IgD-negative memory B cell (primary cell): ENCODE results near the gene TAS2R50. TPM values are rescaled to one million over a fixed set of nuclear protein-coding genes. Genes with fewer than 3 reads are reported as not detected.

Experiments used
- H3K27ac Mint-ChIP-seq, 3 donors: one replicate each; pipeline ENCODE4 v1.8.0; 2020 to 2022; ENCODE audit warnings: mild to moderate bottlenecking in 3 of 3, mixed read lengths in 3 of 3, moderate library complexity in 1 of 3
- H3K27me3 Mint-ChIP-seq: one replicate; pipeline ENCODE4 v1.8.0; 2021; ENCODE audit warnings: mixed read lengths
- H3K36me3 Mint-ChIP-seq: one replicate; pipeline ENCODE4 v1.8.0; 2020; ENCODE audit warnings: mild to moderate bottlenecking, mixed read lengths
- H3K4me1 Mint-ChIP-seq, 3 donors: one replicate each; pipeline ENCODE4 v1.8.0; 2020 to 2022; ENCODE audit warnings: mixed read lengths in 3 of 3, mild to moderate bottlenecking in 1 of 3
- H3K4me3 Mint-ChIP-seq, 4 donors: one replicate each; pipeline ENCODE4 v1.8.0; 2020 to 2022; ENCODE audit warnings: mild to moderate bottlenecking in 4 of 4, mixed read lengths in 4 of 4, moderate library complexity in 3 of 4
- H3K9me3 Mint-ChIP-seq, 3 donors: one replicate each; pipeline ENCODE4 v1.8.0; 2020 to 2021; ENCODE audit warnings: mixed read lengths in 3 of 3, mild to moderate bottlenecking in 1 of 3
- polyA plus RNA-seq: library from polyadenylated mRNA; unstranded; fragments of 300-500 nt; fragmentation: Illumina TruSeq; gene quantifications from one replicate; pipeline ENCODE4 v1.2.3, GENCODE V29; 2021

Gene TAS2R50
- polyA plus RNA-seq, 1 donor from 2014 or later: not detected

GRCh38 chr12:10968765-10969456, 17.8 kb downstream of the TAS2R50 start:
- Mint-ChIP-seq H3K27ac (no peak overlapping the region), H3K36me3 (no peaks in the 10 kb centered on the region), H3K4me3 (no peak overlapping the region), H3K27me3 (no peaks in the 10 kb centered on the region), H3K4me1 (peaks cover 4 to 14% (median 7%) of the 10 kb centered on the region in 3 donors), H3K9me3 (peaks cover 0 to 2% (median 0%) of the 10 kb centered on the region in 3 donors)

- Mint-ChIP-seq H3K27ac (no peak overlapping the region), H3K36me3 (no peaks in the 10 kb centered on the region), H3K4me3 (no peak overlapping the region), H3K9me3 (peaks cover 0 to 2% (median 0%) of the 10 kb centered on the region in 3 donors), H3K27me3 (no peaks in the 10 kb centered on the region), H3K4me1 (peaks cover 4 to 14% (median 7%) of the 10 kb centered on the region in 3 donors)
These were observed 19.3 kb downstream of the TAS2R50 start for GRCh38 chr12:10967409-10967808.

- H3K4me1 Mint-ChIP-seq: peaks cover 10 to 14% (median 10%) of the 10 kb centered on the region in 3 donors
- no peak overlapping the region for H3K4me3 Mint-ChIP-seq
- H3K36me3 Mint-ChIP-seq: no peaks in the 10 kb centered on the region
- no peaks in the 10 kb centered on the region for H3K27me3 Mint-ChIP-seq
- peaks cover 0 to 2% (median 0%) of the 10 kb centered on the region in 3 donors for H3K9me3 Mint-ChIP-seq
- H3K27ac Mint-ChIP-seq: peak overlapping the region in 1 of 3 donors; percentile 4
These were observed 20.4 kb downstream of the TAS2R50 start for GRCh38 chr12:10966314-10966713.

- Mint-ChIP-seq H3K4me1 (peaks cover 10 to 14% (median 11%) of the 10 kb centered on the region in 3 donors), H3K9me3 (peaks cover 0 to 2% (median 0%) of the 10 kb centered on the region in 3 donors)
These were observed 21.2 kb downstream of the TAS2R50 start for GRCh38 chr12:10965476-10965875.

GRCh38 chr12:10960211-10960610, 26.5 kb downstream of the TAS2R50 start:
- H3K4me3 Mint-ChIP-seq: no peak overlapping the region

More at GRCh38 chr12:10965476-10965875, 21.2 kb downstream of the TAS2R50 start:
- Mint-ChIP-seq H3K27me3 (no peaks in the 10 kb centered on the region), H3K27ac (no peak overlapping the region), H3K4me3 (no peak overlapping the region), H3K36me3 (no peaks in the 10 kb centered on the region)

GRCh38 chr12:10959804-10960203, 26.9 kb downstream of the TAS2R50 start:
- Mint-ChIP-seq H3K4me3 (no peak overlapping the region), H3K9me3 (peaks cover 2 to 11% (median 4%) of the 10 kb centered on the region in 3 donors), H3K36me3 (peaks cover 16% of the 10 kb centered on the region), H3K27me3 (no peaks in the 10 kb centered on the region), H3K27ac (no peak overlapping the region), H3K4me1 (peaks cover 8 to 16% (median 12%) of the 10 kb centered on the region in 3 donors)

More at GRCh38 chr12:10960211-10960610, 26.5 kb downstream of the TAS2R50 start:
- Mint-ChIP-seq H3K4me1 (peaks cover 9 to 17% (median 12%) of the 10 kb centered on the region in 3 donors), H3K36me3 (peaks cover 14% of the 10 kb centered on the region), H3K27ac (no peak overlapping the region), H3K27me3 (no peaks in the 10 kb centered on the region), H3K9me3 (peaks cover 2 to 8% (median 2%) of the 10 kb centered on the region in 3 donors)

GRCh38 chr12:10957741-10958140, 29.0 kb downstream of the TAS2R50 start:
- Mint-ChIP-seq H3K27me3 (no peaks in the 10 kb centered on the region), H3K4me1 (peaks cover 12 to 13% (median 12%) of the 10 kb centered on the region in 3 donors), H3K27ac (no peak overlapping the region), H3K9me3 (peaks cover 4 to 18% (median 5%) of the 10 kb centered on the region in 3 donors), H3K36me3 (peaks cover 23% of the 10 kb centered on the region), H3K4me3 (no peak overlapping the region)

- Mint-ChIP-seq H3K9me3 (peaks cover 5 to 18% (median 6%) of the 10 kb centered on the region in 3 donors), H3K4me3 (peak overlapping the region in 1 of 4 donors; percentile 4), H3K36me3 (peaks cover 26% of the 10 kb centered on the region), H3K27ac (no peak overlapping the region), H3K4me1 (peaks cover 5 to 12% (median 10%) of the 10 kb centered on the region in 3 donors), H3K27me3 (no peaks in the 10 kb centered on the region)
These were observed 30.6 kb downstream of the TAS2R50 start for GRCh38 chr12:10956085-10956484.

GRCh38 chr12:10952645-10953044, 34.1 kb downstream of the TAS2R50 start:
- Mint-ChIP-seq H3K4me1 (peaks cover 0 to 10% (median 7%) of the 10 kb centered on the region in 3 donors), H3K9me3 (peaks cover 7 to 21% (median 9%) of the 10 kb centered on the region in 3 donors), H3K4me3 (no peak overlapping the region), H3K36me3 (peaks cover 34% of the 10 kb centered on the region), H3K27me3 (no peaks in the 10 kb centered on the region), H3K27ac (no peak overlapping the region)

GRCh38 chr12:10943167-10943566, 43.5 kb downstream of the TAS2R50 start:
- H3K9me3 Mint-ChIP-seq: peaks cover 0 to 7% (median 4%) of the 10 kb centered on the region in 3 donors
- peaks cover 7% of the 10 kb centered on the region for H3K36me3 Mint-ChIP-seq
- no peaks in the 10 kb centered on the region for H3K27me3 Mint-ChIP-seq

GRCh38 chr12:10941916-10942607, 44.6 kb downstream of the TAS2R50 start:
- H3K36me3 Mint-ChIP-seq: peaks cover 7% of the 10 kb centered on the region
- no peak overlapping the region for H3K27ac Mint-ChIP-seq
- no peak overlapping the region for H3K4me3 Mint-ChIP-seq
- peaks cover 2 to 3% (median 3%) of the 10 kb centered on the region in 3 donors for H3K4me1 Mint-ChIP-seq
- no peaks in the 10 kb centered on the region for H3K27me3 Mint-ChIP-seq
- peaks cover 0 to 4% (median 2%) of the 10 kb centered on the region in 3 donors for H3K9me3 Mint-ChIP-seq

More at GRCh38 chr12:10943167-10943566, 43.5 kb downstream of the TAS2R50 start:
- Mint-ChIP-seq H3K27ac (no peak overlapping the region), H3K4me1 (peaks cover 2 to 3% (median 3%) of the 10 kb centered on the region in 3 donors), H3K4me3 (no peak overlapping the region)

- H3K4me3 Mint-ChIP-seq: no peak overlapping the region
- H3K4me1 Mint-ChIP-seq: peaks cover 2 to 3% (median 3%) of the 10 kb centered on the region in 3 donors
- no peak overlapping the region for H3K27ac Mint-ChIP-seq
- H3K9me3 Mint-ChIP-seq: peaks cover 0 to 4% (median 0%) of the 10 kb centered on the region in 3 donors
- no peaks in the 10 kb centered on the region for H3K27me3 Mint-ChIP-seq
- H3K36me3 Mint-ChIP-seq: peaks cover 7% of the 10 kb centered on the region
These were observed 45.3 kb downstream of the TAS2R50 start for GRCh38 chr12:10941369-10941768.

- Mint-ChIP-seq H3K9me3 (peaks cover 0 to 4% (median 0%) of the 10 kb centered on the region in 3 donors), H3K4me3 (no peak overlapping the region), H3K36me3 (peaks cover 7% of the 10 kb centered on the region), H3K27me3 (no peaks in the 10 kb centered on the region), H3K4me1 (peaks cover 2 to 3% (median 3%) of the 10 kb centered on the region in 3 donors), H3K27ac (no peak overlapping the region)
These were observed 46.3 kb downstream of the TAS2R50 start for GRCh38 chr12:10940389-10940788.

GRCh38 chr12:10939163-10939562, 47.5 kb downstream of the TAS2R50 start, which contains the start of gene TAS2R14:
TSS of gene TAS2R14 (minus strand) at chr12:10939263. CDS start at chr12:10939207, 56 bp downstream.
- Mint-ChIP-seq H3K4me1 (peaks cover 2 to 3% (median 3%) of the 10 kb centered on the region in 3 donors), H3K9me3 (peaks cover 0 to under 1% (median 0%) of the 10 kb centered on the region in 3 donors), H3K36me3 (peaks cover 7% of the 10 kb centered on the region), H3K4me3 (no peak within 1 kb of the TSS), H3K27ac (no peak within 1 kb of the TSS), H3K27me3 (no peaks in the 10 kb centered on the region)

- no peak overlapping the region for H3K27ac Mint-ChIP-seq
- H3K9me3 Mint-ChIP-seq: no peaks in the 10 kb centered on the region
- peaks cover 7% of the 10 kb centered on the region for H3K36me3 Mint-ChIP-seq
- H3K4me1 Mint-ChIP-seq: peaks cover 1 to 3% (median 2%) of the 10 kb centered on the region in 3 donors
- H3K4me3 Mint-ChIP-seq: no peak overlapping the region
- H3K27me3 Mint-ChIP-seq: no peaks in the 10 kb centered on the region
These were observed 50.2 kb downstream of the TAS2R50 start for GRCh38 chr12:10936506-10936905.
